H9 (cell line): Measurements from ENCODE around the gene ATAD3B. TPM values are rescaled to one million over a fixed set of nuclear protein-coding genes. Genes with fewer than 3 reads are reported as not detected.
"Not testable (repeated sequence)": the region's sequence is repeated elsewhere in the genome, so short reads cannot be mapped to it uniquely, and the experiment has no call there.

ENCODE experiments used
- DNase-seq: peaks from one replicate; pipeline ENCODE4 v3.0.0-alpha.2; 2017
- H2AFZ ChIP-seq: one replicate; pipeline ENCODE4 v1.6.1; 2013; ENCODE audit warnings: mild to moderate bottlenecking, low read length, control low read depth, moderate library complexity
- H2AK5ac ChIP-seq: 2 replicates; pipeline ENCODE4 v1.6.1; 2013; ENCODE audit warnings: low read length, control low read depth, mixed read lengths; ENCODE audit not compliant: insufficient read length
- H2BK120ac ChIP-seq: one replicate; pipeline ENCODE4 v1.6.1; 2013; ENCODE audit warnings: low read depth, mild to moderate bottlenecking, low read length, control low read depth, inconsistent platforms; ENCODE audit not compliant: poor library complexity, severe bottlenecking
- H2BK12ac ChIP-seq: 2 replicates; pipeline ENCODE4 v1.6.1; 2013; ENCODE audit warnings: low read length, control low read depth, mixed read lengths, low read depth; ENCODE audit not compliant: insufficient read length
- H2BK15ac ChIP-seq: 2 replicates; pipeline ENCODE4 v1.6.1; 2013; ENCODE audit warnings: low read depth, low read length, control low read depth
- H2BK20ac ChIP-seq: one replicate; pipeline ENCODE4 v1.6.1; 2013; ENCODE audit warnings: low read depth, mild to moderate bottlenecking, low read length, control low read depth, inconsistent platforms; ENCODE audit not compliant: poor library complexity, severe bottlenecking
- H2BK5ac ChIP-seq: 2 replicates; pipeline ENCODE4 v1.6.1; 2013; ENCODE audit warnings: low read length, control low read depth, mixed read lengths; ENCODE audit not compliant: insufficient read length
- H3K14ac ChIP-seq: 2 replicates; pipeline ENCODE4 v1.6.1; 2013; ENCODE audit warnings: low read length, control low read depth; ENCODE audit not compliant: insufficient read depth
- H3K18ac ChIP-seq: 2 replicates; pipeline ENCODE4 v1.6.1; 2013; ENCODE audit warnings: low read depth, mild to moderate bottlenecking, mixed read lengths, low read length, control low read depth; ENCODE audit not compliant: insufficient read length
- H3K23ac ChIP-seq: 2 replicates; pipeline ENCODE4 v1.6.1; 2013; ENCODE audit warnings: low read length, control low read depth, mixed read lengths, low read depth; ENCODE audit not compliant: insufficient read length
- H3K23me2 ChIP-seq: 2 replicates; pipeline ENCODE4 v1.6.1; 2013; ENCODE audit warnings: low read depth, mild to moderate bottlenecking, mixed read lengths, low read length, control low read depth; ENCODE audit not compliant: insufficient read length, poor library complexity, severe bottlenecking
- H3K27ac ChIP-seq: 2 replicates; pipeline ENCODE4 v1.5.1; 2013; ENCODE audit warnings: low read length, control low read depth, mixed read lengths, low read depth; ENCODE audit not compliant: insufficient read length
- H3K27me3 ChIP-seq: 2 replicates; pipeline ENCODE4 v1.6.1; 2013; ENCODE audit warnings: low read length, control low read depth, inconsistent platforms; ENCODE audit not compliant: insufficient read depth
- H3K4ac ChIP-seq: 2 replicates; pipeline ENCODE4 v1.6.1; 2013; ENCODE audit warnings: low read depth, mild to moderate bottlenecking, control low read depth, inconsistent platforms, low read length, moderate library complexity
- H3K4me1 ChIP-seq: 2 replicates; pipeline ENCODE4 v1.6.1; 2013; ENCODE audit warnings: low read length, control low read depth, inconsistent platforms; ENCODE audit not compliant: insufficient read depth
- H3K4me2 ChIP-seq: 2 replicates; pipeline ENCODE4 v1.6.1; 2013; ENCODE audit warnings: low read length, control low read depth, mixed read lengths; ENCODE audit not compliant: insufficient read length, insufficient read depth
- H3K56ac ChIP-seq: 2 replicates; pipeline ENCODE4 v1.6.1; 2013; ENCODE audit warnings: low read depth, mild to moderate bottlenecking, mixed read lengths, low read length, control low read depth; ENCODE audit not compliant: insufficient read length
- H3K79me1 ChIP-seq: 2 replicates; pipeline ENCODE4 v1.6.1; 2013; ENCODE audit warnings: low read depth, mild to moderate bottlenecking, moderate library complexity, low read length, control low read depth, inconsistent platforms; ENCODE audit not compliant: insufficient read depth, poor library complexity, severe bottlenecking
- H3K79me2 ChIP-seq: 2 replicates; pipeline ENCODE4 v1.6.1; 2013; ENCODE audit warnings: low read length, control low read depth, inconsistent platforms; ENCODE audit not compliant: insufficient read depth
- H3K9ac ChIP-seq: 2 replicates; pipeline ENCODE4 v1.6.1; 2013; ENCODE audit warnings: low read length, control low read depth, mixed read lengths; ENCODE audit not compliant: insufficient read length; ENCODE audit errors: extremely low read depth
- H3K9me3 ChIP-seq: one replicate; pipeline ENCODE4 v1.6.1; 2013; ENCODE audit warnings: low read depth, low read length, inconsistent platforms; ENCODE audit not compliant: control insufficient read depth
- H3T11ph ChIP-seq: one replicate; pipeline ENCODE4 v1.6.1; 2013; ENCODE audit warnings: mild to moderate bottlenecking, low read length, control low read depth, inconsistent platforms
- H4K20me1 ChIP-seq: one replicate; pipeline ENCODE4 v1.6.1; 2013; ENCODE audit not compliant: control insufficient read depth, insufficient read length, insufficient read depth
- H4K5ac ChIP-seq: 2 replicates; pipeline ENCODE4 v1.6.1; 2013; ENCODE audit warnings: low read depth, mild to moderate bottlenecking, mixed read lengths, low read length, control low read depth; ENCODE audit not compliant: insufficient read length
- H4K8ac ChIP-seq: replicated peaks from 2 replicates; pipeline ENCODE4 v1.6.1; 2013; ENCODE audit warnings: low read length, control low read depth, mixed read lengths, low read depth; ENCODE audit not compliant: insufficient read length
- H4K91ac ChIP-seq: 2 replicates; pipeline ENCODE4 v1.6.1; 2013; ENCODE audit warnings: low read depth, mild to moderate bottlenecking, moderate library complexity, mixed read lengths, low read length, control low read depth; ENCODE audit not compliant: insufficient read length
- H3K27ac Mint-ChIP-seq, 3 experiments: 2 replicates in 2 of 3; 3 replicates in 1 of 3; pipeline ENCODE4 v1.8.0; 2020 to 2021; ENCODE audit warnings: mixed read lengths in 3 of 3, mild to moderate bottlenecking in 1 of 3, moderate library complexity in 1 of 3
- H3K27me3 Mint-ChIP-seq: 2 replicates; pipeline ENCODE4 v1.8.0; 2021; ENCODE audit warnings: low read depth, mild to moderate bottlenecking, moderate library complexity, mixed read lengths
- H3K36me3 Mint-ChIP-seq, 3 experiments: 2 replicates in 2 of 3; 3 replicates in 1 of 3; pipeline ENCODE4 v1.8.0; 2020 to 2021; ENCODE audit warnings: low read depth in 3 of 3, mixed read lengths in 3 of 3; ENCODE audit not compliant: insufficient read depth in 1 of 3
- H3K4me1 Mint-ChIP-seq, 2 experiments: 2 replicates each; pipeline ENCODE4 v1.8.0; 2020; ENCODE audit warnings: mixed read lengths in 2 of 2
- H3K4me3 Mint-ChIP-seq, 2 experiments: 2 replicates in 1 of 2; 3 replicates in 1 of 2; pipeline ENCODE4 v1.8.0; 2020 to 2021; ENCODE audit warnings: mild to moderate bottlenecking in 2 of 2, mixed read lengths in 2 of 2, moderate library complexity in 1 of 2
- H3K9me3 Mint-ChIP-seq, 2 experiments: 2 replicates in 1 of 2; 3 replicates in 1 of 2; pipeline ENCODE4 v1.8.0; 2020; ENCODE audit warnings: mild to moderate bottlenecking in 2 of 2, mixed read lengths in 2 of 2, moderate library complexity in 1 of 2
- WGBS: extraction: QIAGEN DNeasy Blood & Tissue Kit; methylation state at CpG from one replicate; pipeline ENCODE4 v1.1.7; 2013; ENCODE audit warnings: missing lambda C conversion rate, low lambda C conversion rate, mixed read lengths; ENCODE audit not compliant: insufficient read length; ENCODE audit errors: extremely low coverage; 5-methylcytosine and 5-hydroxymethylcytosine counted together
- total RNA-seq: library from RNA; stranded (reverse); gene quantifications from 2 replicates; pipeline ENCODE4 v1.2.1, GENCODE V29; 2021
- TF ChIP-seq, protein P1 (sequence below): fragments of 200-600 bp; sonication (generic); conservative IDR thresholded peaks from 3 replicates; pipeline ENCODE4 v1.8.0; 2021; ENCODE audit warnings: antibody characterized with exemption, mild to moderate bottlenecking

The ATAD3B gene
- total RNA-seq, 1 experiment from 2014 or later = 78.6 TPM

DNA sequence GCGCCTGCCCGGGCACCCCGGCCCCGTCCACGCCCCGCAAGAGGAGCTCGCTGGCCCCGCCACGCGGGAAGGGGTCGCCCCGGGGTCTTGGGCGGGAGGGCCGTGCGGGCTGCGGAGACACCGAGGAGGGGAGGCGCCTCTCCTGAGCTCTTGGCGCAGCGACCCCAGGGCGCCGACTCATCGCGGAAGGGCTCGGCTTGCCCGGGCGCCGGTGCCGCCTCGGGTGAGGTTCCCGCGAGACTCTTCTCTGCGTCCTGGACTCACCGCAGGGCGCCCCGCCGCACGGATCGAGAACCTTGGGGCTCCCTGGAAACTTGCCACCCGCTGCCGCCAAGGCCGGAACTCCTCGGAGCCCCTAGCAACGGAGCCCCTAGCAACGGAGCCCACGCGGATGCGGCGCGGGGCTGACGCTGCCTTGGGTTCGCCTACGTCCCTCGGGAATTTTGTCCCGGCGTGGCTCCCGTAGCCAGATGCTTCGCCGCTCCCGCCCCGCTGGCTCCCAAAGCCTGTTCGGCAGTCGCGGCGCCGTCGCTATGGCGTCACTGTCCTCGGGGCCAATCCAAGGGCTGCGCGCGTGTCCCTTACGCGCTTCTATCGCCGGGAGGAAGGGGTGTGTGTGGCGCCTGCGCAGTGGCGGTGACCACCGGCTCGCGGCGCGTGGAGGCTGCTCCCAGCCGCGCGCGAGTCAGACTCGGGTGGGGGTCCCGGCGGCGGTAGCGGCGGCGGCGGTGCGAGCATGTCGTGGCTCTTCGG, 40.1 kb downstream of the ATAD3B start, which contains the start of gene ATAD3A:
ATAD3A (plus strand) TSS at position 630 of the 753 bp plus-strand sequence; CDS start at position 737, 107 bp downstream.
- H2AFZ ChIP-seq = no peak within 1 kb of the TSS
- peak within 1 kb of the TSS; percentile 91 for H3K14ac ChIP-seq
- no peaks in the 10 kb centered on the region for H3K4me1 ChIP-seq
- no peak within 1 kb of the TSS for H2BK15ac ChIP-seq
- DNase-seq = peak; percentile 97
- no peak within 1 kb of the TSS for H2BK20ac ChIP-seq
- no peaks in the 10 kb centered on the region for H3K27me3 ChIP-seq
- H2BK12ac ChIP-seq = no peak within 1 kb of the TSS
- no peak within 1 kb of the TSS; the same call in 1 of the 2 replicates for H3K4ac ChIP-seq
- no peak within 1 kb of the TSS for H3K56ac ChIP-seq
- H2BK5ac ChIP-seq = no peak within 1 kb of the TSS
- Mint-ChIP-seq H3K27me3 (no peaks in the 10 kb centered on the region), H3K27ac (peak within 1 kb of the TSS; percentile 89 to 98 (median 92)), H3K36me3 (peaks cover 0 to 10% (median 4%) of the 10 kb centered on the region in 3 experiments; a peak in 3 of 7 replicates), H3K4me1 (peaks cover 6 to 9% of the 10 kb centered on the region in 2 experiments), H3K9me3 (no peaks in the 10 kb centered on the region; a peak in 1 of 5 replicates), H3K4me3 (peak within 1 kb of the TSS; percentile 71 to 85)
- no peak within 1 kb of the TSS for H4K91ac ChIP-seq
- H3T11ph ChIP-seq = no peak within 1 kb of the TSS
- H3K79me2 ChIP-seq = no peaks in the 10 kb centered on the region; the same call in 1 of the 2 replicates
- peak within 1 kb of the TSS; percentile 30 for H3K27ac ChIP-seq
- H4K8ac ChIP-seq = no peak within 1 kb of the TSS
- TF ChIP-seq, protein P1, sequence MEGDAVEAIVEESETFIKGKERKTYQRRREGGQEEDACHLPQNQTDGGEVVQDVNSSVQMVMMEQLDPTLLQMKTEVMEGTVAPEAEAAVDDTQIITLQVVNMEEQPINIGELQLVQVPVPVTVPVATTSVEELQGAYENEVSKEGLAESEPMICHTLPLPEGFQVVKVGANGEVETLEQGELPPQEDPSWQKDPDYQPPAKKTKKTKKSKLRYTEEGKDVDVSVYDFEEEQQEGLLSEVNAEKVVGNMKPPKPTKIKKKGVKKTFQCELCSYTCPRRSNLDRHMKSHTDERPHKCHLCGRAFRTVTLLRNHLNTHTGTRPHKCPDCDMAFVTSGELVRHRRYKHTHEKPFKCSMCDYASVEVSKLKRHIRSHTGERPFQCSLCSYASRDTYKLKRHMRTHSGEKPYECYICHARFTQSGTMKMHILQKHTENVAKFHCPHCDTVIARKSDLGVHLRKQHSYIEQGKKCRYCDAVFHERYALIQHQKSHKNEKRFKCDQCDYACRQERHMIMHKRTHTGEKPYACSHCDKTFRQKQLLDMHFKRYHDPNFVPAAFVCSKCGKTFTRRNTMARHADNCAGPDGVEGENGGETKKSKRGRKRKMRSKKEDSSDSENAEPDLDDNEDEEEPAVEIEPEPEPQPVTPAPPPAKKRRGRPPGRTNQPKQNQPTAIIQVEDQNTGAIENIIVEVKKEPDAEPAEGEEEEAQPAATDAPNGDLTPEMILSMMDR = no peak
- H3K18ac ChIP-seq = peak within 1 kb of the TSS; percentile 88
- no peak within 1 kb of the TSS for H3K23ac ChIP-seq
- no peak within 1 kb of the TSS for H2BK120ac ChIP-seq
- H3K79me1 ChIP-seq = no peaks in the 10 kb centered on the region
- no peaks in the 10 kb centered on the region for H3K9me3 ChIP-seq
- H3K4me2 ChIP-seq = peak within 1 kb of the TSS; percentile 63
- no peaks in the 10 kb centered on the region for H3K23me2 ChIP-seq
- H4K20me1 ChIP-seq = no peaks in the 10 kb centered on the region
- no CpG with 5 or more reads among the region's 99 CpGs for WGBS
- no peak within 1 kb of the TSS for H2AK5ac ChIP-seq
- no peak within 1 kb of the TSS for H4K5ac ChIP-seq
- peak within 1 kb of the TSS; percentile 69 for H3K9ac ChIP-seq

DNA sequence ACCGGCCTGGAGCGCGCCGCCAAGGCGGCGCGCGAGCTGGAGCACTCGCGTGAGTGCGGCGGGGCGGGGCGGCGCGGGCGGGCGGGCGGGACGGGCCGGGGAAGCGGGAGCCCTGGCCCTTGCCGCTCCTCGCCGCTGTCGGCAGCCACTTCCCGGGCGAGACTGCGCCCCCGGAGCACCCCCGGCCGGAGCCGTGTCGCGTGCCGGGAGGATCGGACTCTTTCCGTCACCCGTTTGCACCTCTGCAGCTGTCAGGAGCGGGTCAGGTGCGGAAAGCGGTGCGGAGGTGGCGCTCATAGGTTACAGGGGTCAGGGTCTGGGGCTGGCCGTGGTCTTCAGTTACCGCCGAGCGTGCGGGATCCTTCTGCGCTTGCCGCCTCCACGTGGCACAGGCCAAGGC, 40.9 kb downstream of the ATAD3B start:
- peak overlapping the region; percentile 40 for H3K4me2 ChIP-seq
- H4K8ac ChIP-seq, H3K14ac ChIP-seq, H3K4ac ChIP-seq, H2AFZ ChIP-seq, H3K79me1 ChIP-seq, H3K4me1 Mint-ChIP-seq, H3K27me3 ChIP-seq, H3K9me3 ChIP-seq, H3K23ac ChIP-seq, H3K9ac ChIP-seq, H3K27me3 Mint-ChIP-seq, H4K20me1 ChIP-seq, H2BK5ac ChIP-seq, H2BK120ac ChIP-seq, H3K18ac ChIP-seq, H3K23me2 ChIP-seq, DNase-seq, H3K4me1 ChIP-seq, H2BK12ac ChIP-seq, H3K9me3 Mint-ChIP-seq, H2BK15ac ChIP-seq, H3K79me2 ChIP-seq, H3T11ph ChIP-seq, H2BK20ac ChIP-seq, H2AK5ac ChIP-seq, H3K27ac ChIP-seq, H4K91ac ChIP-seq, H3K56ac ChIP-seq, H3K27ac Mint-ChIP-seq, H4K5ac ChIP-seq: not testable (repeated sequence)
- WGBS = no CpG with 5 or more reads among the region's 52 CpGs
- Mint-ChIP-seq H3K4me3 (peak overlapping the region; percentile 71 to 81), H3K36me3 (peaks cover 0 to 15% (median 4%) of the 10 kb centered on the region in 3 experiments; a peak in 3 of 7 replicates)
